B cell (primary cell): Measurements from ENCODE around the gene DACH1. TPM values are rescaled to one million over a fixed set of nuclear protein-coding genes. Genes with fewer than 3 reads are reported as not detected.

ENCODE experiments used
- ATAC-seq: fragments of 200-7000 bp; cut with Tn5 transposase; one replicate; pipeline ENCODE4 v1.10.0; 2021; ENCODE audit warnings: low read depth, mild to moderate bottlenecking, moderate number of reproducible peaks, moderate library complexity
- CTCF ChIA-PET: fragments of 350-600 bp; sonication (Branson Sonifier 250); formaldehyde crosslinking; loops from one replicate; lab custom pipeline; 2021; ENCODE audit warnings: antibody characterized with exemption, inconsistent platforms; lab: Charles Lee
- POLR2A ChIA-PET: fragments of 350-600 bp; sonication (Branson Sonifier 250); formaldehyde crosslinking; loops from one replicate; lab custom pipeline; 2021; ENCODE audit warnings: antibody characterized with exemption; lab: Charles Lee
- DNase-seq: peaks from one replicate; pipeline ENCODE4 v3.0.0; 2013
- H2AFZ ChIP-seq: 2 replicates; pipeline ENCODE4 v1.6.1; 2012; ENCODE audit warnings: mild to moderate bottlenecking, low read depth, low read length; ENCODE audit not compliant: insufficient read depth, poor library complexity, severe bottlenecking
- H3K27ac ChIP-seq, 2 donors: 1 replicate in 1 of 2; 2 replicates in 1 of 2; pipeline ENCODE4 v1.5.1; 2012 to 2013; ENCODE audit warnings: low read length in 2 of 2, mild to moderate bottlenecking in 2 of 2, moderate library complexity in 1 of 2
- H3K27me3 ChIP-seq, 4 experiments: fragments of 200-600 bp in 1 of 4; sonication (generic) in 1 of 4; replicated peaks in 1 of 4; 1 replicate in 2 of 4; 2 replicates in 2 of 4; pipeline versions ENCODE4 v1.6.1 to v1.7.0; 2013 to 2016; ENCODE audit warnings: low read length in 3 of 4, mild to moderate bottlenecking in 2 of 4, mixed read lengths in 1 of 4, moderate library complexity in 1 of 4; ENCODE audit not compliant: insufficient read depth in 4 of 4, control insufficient read depth in 3 of 4; ENCODE audit errors: control extremely low read depth in 1 of 4
- H3K36me3 ChIP-seq, 2 experiments: replicated peaks in 1 of 2; 1 replicate in 1 of 2; 2 replicates in 1 of 2; pipeline versions ENCODE4 v1.6.1 to v1.7.1; 2013; ENCODE audit warnings: low read length in 1 of 2; ENCODE audit not compliant: insufficient read depth in 2 of 2, control insufficient read depth in 1 of 2; ENCODE audit errors: control extremely low read depth in 1 of 2, extremely low read depth in 1 of 2
- H3K4me1 ChIP-seq, 2 donors: fragments of 200-600 bp in 1 of 2; sonication (generic) in 1 of 2; 1 replicate in 1 of 2; 2 replicates in 1 of 2; pipeline versions ENCODE4 v1.5.1 to v1.6.1; 2013 to 2017; ENCODE audit warnings: low read length in 2 of 2; ENCODE audit not compliant: control insufficient read depth in 2 of 2, insufficient read depth in 2 of 2
- H3K4me2 ChIP-seq: replicated peaks from 2 replicates; pipeline ENCODE3; 2012; ENCODE audit warnings: mild to moderate bottlenecking, low read depth, low read length; ENCODE audit not compliant: poor library complexity, severe bottlenecking
- H3K4me3 ChIP-seq, 5 experiments: fragments of 200-600 bp in 1 of 5; sonication (generic) in 1 of 5; 1 replicate in 3 of 5; 2 replicates in 2 of 5; pipeline versions ENCODE4 v1.5.1 to v1.7.0; 2011 to 2016; ENCODE audit warnings: low read length in 4 of 5, mild to moderate bottlenecking in 4 of 5, low read depth in 2 of 5, control low read depth in 1 of 5, moderate library complexity in 1 of 5; ENCODE audit not compliant: insufficient read depth in 1 of 5; ENCODE audit errors: control extremely low read depth in 1 of 5, extremely low read depth in 1 of 5
- H3K79me2 ChIP-seq: fragments of 200-600 bp; sonication (generic); one replicate; pipeline ENCODE4 v1.6.0; 2016; ENCODE audit warnings: low read length; ENCODE audit not compliant: control insufficient read depth, insufficient read depth
- H3K9ac ChIP-seq: fragments of 200-600 bp; sonication (generic); 2 replicates; pipeline ENCODE4 v1.6.1; 2017; ENCODE audit warnings: mild to moderate bottlenecking, low read length, moderate library complexity
- H3K9me3 ChIP-seq, 3 donors: one replicate each; pipeline versions ENCODE4 v1.6.1 to v1.7.1; 2013; ENCODE audit warnings: low read length in 2 of 3; ENCODE audit not compliant: control insufficient read depth in 2 of 3, insufficient read depth in 1 of 3; ENCODE audit errors: control extremely low read depth in 1 of 3
- H4K20me1 ChIP-seq: 2 replicates; pipeline ENCODE4 v1.6.0; 2012; ENCODE audit warnings: mild to moderate bottlenecking, low read length; ENCODE audit not compliant: insufficient read depth, control insufficient read depth, poor library complexity, severe bottlenecking
- H3K27ac Mint-ChIP-seq: one replicate; pipeline ENCODE4 v1.8.0; 2021; ENCODE audit warnings: mixed read lengths
- H3K27me3 Mint-ChIP-seq: one replicate; pipeline ENCODE4 v1.8.0; 2021; ENCODE audit warnings: mixed read lengths
- H3K4me1 Mint-ChIP-seq: one replicate; pipeline ENCODE4 v1.8.0; 2021; ENCODE audit warnings: mixed read lengths
- H3K4me3 Mint-ChIP-seq: one replicate; pipeline ENCODE4 v1.8.0; 2021; ENCODE audit warnings: mixed read lengths
- H3K9me3 Mint-ChIP-seq: one replicate; pipeline ENCODE4 v1.8.0; 2022; ENCODE audit warnings: mixed read lengths; ENCODE audit not compliant: insufficient read depth
- EZH2 ChIP-seq: IDR thresholded peaks from 2 replicates; pipeline ENCODE4 v1.6.1; 2012; ENCODE audit warnings: borderline replicate concordance, low read depth, mild to moderate bottlenecking, moderate library complexity, low read length; ENCODE audit not compliant: insufficient read depth, poor library complexity, severe bottlenecking
- WGBS: methylation state at CpG from one replicate; pipeline ENCODE4 v1.1.5; 2013; ENCODE audit warnings: missing lambda C conversion rate; ENCODE audit not compliant: insufficient coverage; 5-methylcytosine and 5-hydroxymethylcytosine counted together
- intact Hi-C: fragments of 100-400 bp; cut with micrococcal nuclease; formaldehyde crosslinking; loops from one replicate; pipeline ENCODE4 v1.10.0; 2022
- polyA plus RNA-seq: library from polyadenylated mRNA; depleted of rRNA; stranded (reverse); fragments of >200 nt; gene quantifications from 2 replicates; pipeline ENCODE4 v1.2.3, GENCODE V29; 2012
- total RNA-seq, 2 donors: library from RNA; stranded (reverse); fragments of 120-200 nt in 1 of 2; gene quantifications; 1 replicate in 1 of 2; 2 replicates in 1 of 2; pipeline versions ENCODE4 v1.2.3 to v1.2.4, GENCODE V29; 2013 to 2022
- TF ChIP-seq, protein P1 (sequence below): fragments of 200-600 bp; IDR thresholded peaks from one replicate; pipeline ENCODE4 v1.8.0; 2022; ENCODE audit warnings: antibody characterized with exemption, mild to moderate bottlenecking

The DACH1 gene
- total and polyA plus RNA-seq, 2 donors (not counting 1 experiment from before 2014, with no cell fraction given), result not detected

DNA sequence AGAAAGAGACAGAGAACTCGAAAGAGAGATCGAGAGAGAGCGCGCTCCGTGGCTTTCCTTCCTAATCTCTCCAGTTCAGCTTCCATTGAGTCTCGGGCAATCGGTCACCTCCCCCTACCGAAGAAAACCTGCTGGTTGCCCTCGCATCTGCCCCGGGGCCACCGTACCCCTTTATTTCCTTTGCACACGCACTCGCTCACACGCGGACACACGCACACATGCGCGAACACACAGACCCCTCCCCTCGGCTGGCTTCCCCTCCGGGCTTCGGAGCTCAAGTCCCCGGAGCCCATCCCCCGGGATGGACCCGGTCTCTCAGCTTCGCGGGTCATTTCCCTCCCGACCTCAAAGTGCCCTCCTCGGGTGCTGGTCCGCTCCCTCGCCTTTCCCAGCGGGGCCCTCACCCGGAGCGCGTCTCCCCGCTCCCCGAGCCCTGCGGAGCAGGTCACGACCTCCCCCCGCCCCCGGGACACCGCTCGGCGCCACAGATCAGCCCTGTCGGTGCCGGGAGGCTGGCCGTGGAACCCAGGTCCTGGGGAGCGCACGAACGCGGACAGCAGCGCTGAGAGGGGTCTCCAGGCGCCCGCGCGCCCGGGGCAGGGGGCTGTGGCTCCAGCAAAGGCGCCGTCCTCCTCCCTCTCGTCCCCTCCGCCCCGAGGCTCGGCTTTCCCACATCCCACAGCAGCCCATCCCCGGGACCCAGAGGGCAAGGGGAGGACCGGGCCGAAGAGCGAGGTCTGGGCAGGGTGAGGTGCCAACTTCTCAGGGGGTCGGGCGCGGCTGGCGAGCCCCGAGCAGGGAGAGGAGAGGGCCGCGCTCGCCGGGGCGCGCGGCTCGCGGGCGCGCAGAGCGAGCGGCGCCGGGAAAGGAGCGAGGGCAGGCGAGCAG is 1.8 kb downstream of the DACH1 start:
- intact Hi-C loops, result no loop called here
- Mint-ChIP-seq H3K27ac (no peak overlapping the region), H3K4me1 (peaks cover 24% of the 10 kb centered on the region), H3K4me3 (peak overlapping the region; percentile 85), H3K9me3 (no peaks in the 10 kb centered on the region), H3K27me3 (peaks cover 54% of the 10 kb centered on the region)
- no peak overlapping the region for H3K27ac ChIP-seq
- peaks cover 28 to 33% of the 10 kb centered on the region in 2 donors for H3K4me1 ChIP-seq
- peaks cover 0 to 27% (median 13%) of the 10 kb centered on the region in 4 experiments for H3K27me3 ChIP-seq
- ChIA-PET POLR2A (no interaction called here), CTCF (no interaction called here)
- H4K20me1 ChIP-seq, result no peaks in the 10 kb centered on the region
- ATAC-seq (no peak), DNase-seq (peak; percentile 8)
- no peak for TF ChIP-seq EZH2
- TF ChIP-seq, protein P1, sequence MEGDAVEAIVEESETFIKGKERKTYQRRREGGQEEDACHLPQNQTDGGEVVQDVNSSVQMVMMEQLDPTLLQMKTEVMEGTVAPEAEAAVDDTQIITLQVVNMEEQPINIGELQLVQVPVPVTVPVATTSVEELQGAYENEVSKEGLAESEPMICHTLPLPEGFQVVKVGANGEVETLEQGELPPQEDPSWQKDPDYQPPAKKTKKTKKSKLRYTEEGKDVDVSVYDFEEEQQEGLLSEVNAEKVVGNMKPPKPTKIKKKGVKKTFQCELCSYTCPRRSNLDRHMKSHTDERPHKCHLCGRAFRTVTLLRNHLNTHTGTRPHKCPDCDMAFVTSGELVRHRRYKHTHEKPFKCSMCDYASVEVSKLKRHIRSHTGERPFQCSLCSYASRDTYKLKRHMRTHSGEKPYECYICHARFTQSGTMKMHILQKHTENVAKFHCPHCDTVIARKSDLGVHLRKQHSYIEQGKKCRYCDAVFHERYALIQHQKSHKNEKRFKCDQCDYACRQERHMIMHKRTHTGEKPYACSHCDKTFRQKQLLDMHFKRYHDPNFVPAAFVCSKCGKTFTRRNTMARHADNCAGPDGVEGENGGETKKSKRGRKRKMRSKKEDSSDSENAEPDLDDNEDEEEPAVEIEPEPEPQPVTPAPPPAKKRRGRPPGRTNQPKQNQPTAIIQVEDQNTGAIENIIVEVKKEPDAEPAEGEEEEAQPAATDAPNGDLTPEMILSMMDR, result no peak
- no peaks in the 10 kb centered on the region for H3K36me3 ChIP-seq
- H3K79me2 ChIP-seq, result no peaks in the 10 kb centered on the region
- 5% methylated on average over 84 of the region's 88 CpGs for WGBS
- peak overlapping the region; percentile 66 for H2AFZ ChIP-seq
- peaks cover 0 to 12% (median 0%) of the 10 kb centered on the region in 3 donors for H3K9me3 ChIP-seq
- H3K9ac ChIP-seq, result peak overlapping the region; percentile 32
- peak overlapping the region; percentile 14 to 66 (median 29) for H3K4me3 ChIP-seq
- H3K4me2 ChIP-seq, result peak overlapping the region; percentile 75
